Measurements from ENCODE around the gene ABCA13. TPM values are rescaled to one million over a fixed set of nuclear protein-coding genes. Genes with fewer than 3 reads are reported as not detected.

The ABCA13 gene
- total and polyA plus RNA-seq, 2 of the 4 experiments (the other 2 are of a cell fraction), result under 0.01 to 0.07 TPM

GRCh38 chr7:48337781-48338180, 166.5 kb downstream of the ABCA13 start:
- DNase-seq, result no peak
- in situ Hi-C loops (cut with MboI; ENCODE audit: low sequenced_read_pairs), result no loop called here
- CTCF ChIA-PET, result no interaction called here

More at GRCh38 chr7:48337781-48338180, 166.5 kb downstream of the ABCA13 start:
- no peak overlapping the region for H2BK15ac ChIP-seq (ENCODE audit: low read depth, low read length)
- BruUV-seq (replicated peaks), result no TSS peak
- no peak overlapping the region for H2AK9ac ChIP-seq (replicated peaks; ENCODE audit: low read depth, low read length, poor library complexity)
- no peaks in the 10 kb centered on the region for H3K79me1 ChIP-seq (ENCODE audit: low read depth in 1 of 2, low read length in 2 of 2)
- no peak overlapping the region for H3K9ac ChIP-seq (ENCODE audit: low read depth, low read length)
- no peak overlapping the region for H2BK120ac ChIP-seq (ENCODE audit: low read depth, low read length)
- no peak overlapping the region for H3K4me2 ChIP-seq (ENCODE audit: low read depth, low read length)
- no peaks in the 10 kb centered on the region for H4K20me1 ChIP-seq (ENCODE audit: insufficient read depth, low read length)
- TF ChIP-seq BHLHE40 (IDR thresholded peaks at IDR 0.05; ENCODE audit: low read depth, low read length) (no peak), RCOR1 (IDR thresholded peaks at IDR 0.05; ENCODE audit: insufficient replicate concordance, low read length) (no peak), MAFK (IDR thresholded peaks at IDR 0.05; ENCODE audit: low read depth, low read length) (no peak), CEBPB (IDR thresholded peaks at IDR 0.05; ENCODE audit: low read depth, low read length) (no peak), MAZ (IDR thresholded peaks at IDR 0.05; ENCODE audit: borderline replicate concordance, low read depth, low read length) (no peak), RFX5 (IDR thresholded peaks at IDR 0.05; ENCODE audit: low read depth, low read length) (no peak), FOS (IDR thresholded peaks at IDR 0.05; ENCODE audit: low read depth, low read length) (no peak), MXI1 (IDR thresholded peaks at IDR 0.05; ENCODE audit: borderline replicate concordance, low read depth, low read length) (no peak), POLR2A (IDR thresholded peaks at IDR 0.05; ENCODE audit: low read depth, low read length) (no peak), RAD21 (IDR thresholded peaks at IDR 0.05; ENCODE audit: low read length) (no peak), NFE2L2 (IDR thresholded peaks at IDR 0.05; ENCODE audit: low read depth, low read length) (no peak), CHD1 (IDR thresholded peaks at IDR 0.05; ENCODE audit: low read depth, low read length) (no peak), SMC3 (IDR thresholded peaks at IDR 0.05; ENCODE audit: low read depth, low read length) (no peak)
- TF ChIP-seq, protein P1, sequence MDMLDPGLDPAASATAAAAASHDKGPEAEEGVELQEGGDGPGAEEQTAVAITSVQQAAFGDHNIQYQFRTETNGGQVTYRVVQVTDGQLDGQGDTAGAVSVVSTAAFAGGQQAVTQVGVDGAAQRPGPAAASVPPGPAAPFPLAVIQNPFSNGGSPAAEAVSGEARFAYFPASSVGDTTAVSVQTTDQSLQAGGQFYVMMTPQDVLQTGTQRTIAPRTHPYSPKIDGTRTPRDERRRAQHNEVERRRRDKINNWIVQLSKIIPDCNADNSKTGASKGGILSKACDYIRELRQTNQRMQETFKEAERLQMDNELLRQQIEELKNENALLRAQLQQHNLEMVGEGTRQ (IDR thresholded peaks at IDR 0.05; ENCODE audit: low read depth, low read length), result no peak
- TF ChIP-seq, protein P2, sequence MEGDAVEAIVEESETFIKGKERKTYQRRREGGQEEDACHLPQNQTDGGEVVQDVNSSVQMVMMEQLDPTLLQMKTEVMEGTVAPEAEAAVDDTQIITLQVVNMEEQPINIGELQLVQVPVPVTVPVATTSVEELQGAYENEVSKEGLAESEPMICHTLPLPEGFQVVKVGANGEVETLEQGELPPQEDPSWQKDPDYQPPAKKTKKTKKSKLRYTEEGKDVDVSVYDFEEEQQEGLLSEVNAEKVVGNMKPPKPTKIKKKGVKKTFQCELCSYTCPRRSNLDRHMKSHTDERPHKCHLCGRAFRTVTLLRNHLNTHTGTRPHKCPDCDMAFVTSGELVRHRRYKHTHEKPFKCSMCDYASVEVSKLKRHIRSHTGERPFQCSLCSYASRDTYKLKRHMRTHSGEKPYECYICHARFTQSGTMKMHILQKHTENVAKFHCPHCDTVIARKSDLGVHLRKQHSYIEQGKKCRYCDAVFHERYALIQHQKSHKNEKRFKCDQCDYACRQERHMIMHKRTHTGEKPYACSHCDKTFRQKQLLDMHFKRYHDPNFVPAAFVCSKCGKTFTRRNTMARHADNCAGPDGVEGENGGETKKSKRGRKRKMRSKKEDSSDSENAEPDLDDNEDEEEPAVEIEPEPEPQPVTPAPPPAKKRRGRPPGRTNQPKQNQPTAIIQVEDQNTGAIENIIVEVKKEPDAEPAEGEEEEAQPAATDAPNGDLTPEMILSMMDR (conservative IDR thresholded peaks at IDR 0.05; ENCODE audit: low read depth, low read length), result no peak
- TF ChIP-seq, protein P3, sequence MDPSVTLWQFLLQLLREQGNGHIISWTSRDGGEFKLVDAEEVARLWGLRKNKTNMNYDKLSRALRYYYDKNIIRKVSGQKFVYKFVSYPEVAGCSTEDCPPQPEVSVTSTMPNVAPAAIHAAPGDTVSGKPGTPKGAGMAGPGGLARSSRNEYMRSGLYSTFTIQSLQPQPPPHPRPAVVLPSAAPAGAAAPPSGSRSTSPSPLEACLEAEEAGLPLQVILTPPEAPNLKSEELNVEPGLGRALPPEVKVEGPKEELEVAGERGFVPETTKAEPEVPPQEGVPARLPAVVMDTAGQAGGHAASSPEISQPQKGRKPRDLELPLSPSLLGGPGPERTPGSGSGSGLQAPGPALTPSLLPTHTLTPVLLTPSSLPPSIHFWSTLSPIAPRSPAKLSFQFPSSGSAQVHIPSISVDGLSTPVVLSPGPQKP (IDR thresholded peaks at IDR 0.05; ENCODE audit: borderline replicate concordance, low read depth, low read length), result no peak
- H3K27me3 ChIP-seq (ENCODE audit: control insufficient read depth, insufficient read depth, low read length), result no peaks in the 10 kb centered on the region
- intact Hi-C loops (cut with micrococcal nuclease), result no loop called here
- H3K9me1 ChIP-seq (ENCODE audit: insufficient read depth, low read length), result no peaks in the 10 kb centered on the region
- H3K27ac ChIP-seq (ENCODE audit: insufficient read depth, low read length), result no peak overlapping the region
- no peaks in the 10 kb centered on the region for H3K9me3 ChIP-seq (ENCODE audit: control insufficient read depth, insufficient read depth, low read length)
- no peak for ATAC-seq (ENCODE audit: low read depth)
- dilution Hi-C loops (cut with HindIII; ENCODE audit: low sequenced_read_pairs, unreplicated experiment), result no loop called here
- H3K14ac ChIP-seq (replicated peaks; ENCODE audit: low read depth, low read length), result no peak overlapping the region
- H4K91ac ChIP-seq (ENCODE audit: insufficient read depth, low read depth, low read length), result no peak overlapping the region
- H3K18ac ChIP-seq (ENCODE audit: low read depth, low read length), result no peak overlapping the region
- WGBS, 2 experiments (ENCODE audit: extremely low coverage in 2 of 2, insufficient read length in 1 of 2), result no CpG with 5 or more reads among the region's 3 CpGs
- H2AFZ ChIP-seq (replicated peaks; ENCODE audit: low read length, poor library complexity), result no peak overlapping the region
- H4K8ac ChIP-seq (ENCODE audit: low read depth in 2 of 2, low read length in 2 of 2), result no peak overlapping the region
- no peak overlapping the region for H2AK5ac ChIP-seq (ENCODE audit: low read depth, low read length)
- H2BK20ac ChIP-seq (ENCODE audit: low read depth, low read length), result no peak overlapping the region
- H4K5ac ChIP-seq (ENCODE audit: low read depth, low read length), result no peak overlapping the region
- H2BK5ac ChIP-seq (ENCODE audit: low read depth, low read length, poor library complexity, severe bottlenecking), result no peak overlapping the region
- no peak overlapping the region for H3K4me3 ChIP-seq (ENCODE audit: insufficient read depth, low read depth, low read length)
- no peaks in the 10 kb centered on the region for H3K4me1 ChIP-seq (ENCODE audit: control insufficient read depth, insufficient read depth, low read length)
- POLR2A ChIA-PET (ENCODE audit: unreplicated experiment), result no interaction called here
- H3K56ac ChIP-seq (ENCODE audit: extremely low read depth, insufficient read depth, low read length), result no peak overlapping the region
- H3K23ac ChIP-seq (ENCODE audit: low read depth, low read length), result no peak overlapping the region
- H3K4ac ChIP-seq (ENCODE audit: low read depth, low read length), result no peak overlapping the region
- H3K36me3 ChIP-seq (ENCODE audit: control insufficient read depth, insufficient read depth, low read length), result no peaks in the 10 kb centered on the region
